Stromal cell of bone marrow (primary cell): ENCODE results near the gene COA5.

Source experiments
- DNase-seq: peaks from one replicate; pipeline ENCODE4 v3.0.0-alpha.2; 2012; ENCODE audit warnings: low read depth

Gene COA5

GRCh38 chr2:98608116-98608961 lies at the start of gene COA5, which contains the start of gene UNC50:
TSS of gene COA5 (minus strand) at chr2:98608512. CDS start at chr2:98608405, 107 bp downstream.
TSS of gene UNC50 (plus strand) at chr2:98608589. CDS start at chr2:98609760, 1,171 bp downstream.
- peak; percentile 76 for DNase-seq

DNA sequence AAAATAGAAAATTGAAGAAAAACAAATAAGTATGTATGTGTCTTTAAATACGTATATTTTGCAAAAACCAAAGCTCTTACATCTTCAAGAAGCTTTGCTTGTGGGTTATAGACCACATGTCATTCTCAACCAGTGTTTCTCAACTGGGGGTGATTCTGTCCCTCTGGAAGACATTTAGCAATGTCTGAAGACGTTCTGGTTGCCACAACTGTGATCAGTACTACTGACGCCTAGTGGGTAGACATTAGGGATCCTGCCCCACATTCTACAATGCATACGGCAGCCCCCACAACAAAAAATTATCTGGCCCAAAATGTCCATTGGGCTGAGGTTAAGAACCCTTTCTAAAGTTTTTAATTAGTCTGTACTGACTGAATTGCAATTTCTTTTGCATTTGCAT lies 48.5 kb upstream of the COA5 start:
- DNase-seq, result no peak

GRCh38 chr2:98654699-98655495 lies 46.6 kb upstream of the COA5 start:
- no peak for DNase-seq

DNA sequence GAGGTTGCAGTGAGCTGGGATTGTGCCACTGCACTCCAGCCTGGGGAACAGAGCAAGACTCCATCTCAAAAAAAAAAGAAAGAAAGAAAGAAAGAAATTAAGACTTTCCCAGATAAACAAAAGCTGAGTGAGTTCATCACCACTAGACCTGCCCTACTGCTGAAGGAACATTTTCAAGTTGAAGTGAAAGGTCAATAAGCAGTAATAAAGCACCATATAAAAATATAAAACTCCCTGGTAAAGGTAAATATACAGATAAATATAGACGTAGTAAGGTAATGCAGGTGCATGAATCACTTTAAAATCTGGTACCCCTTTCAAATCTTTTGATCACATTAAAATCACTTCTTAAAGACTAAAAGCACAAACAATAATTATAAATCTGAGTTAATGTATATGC lies 42.7 kb upstream of the COA5 start:
- DNase-seq, result no peak

DNA sequence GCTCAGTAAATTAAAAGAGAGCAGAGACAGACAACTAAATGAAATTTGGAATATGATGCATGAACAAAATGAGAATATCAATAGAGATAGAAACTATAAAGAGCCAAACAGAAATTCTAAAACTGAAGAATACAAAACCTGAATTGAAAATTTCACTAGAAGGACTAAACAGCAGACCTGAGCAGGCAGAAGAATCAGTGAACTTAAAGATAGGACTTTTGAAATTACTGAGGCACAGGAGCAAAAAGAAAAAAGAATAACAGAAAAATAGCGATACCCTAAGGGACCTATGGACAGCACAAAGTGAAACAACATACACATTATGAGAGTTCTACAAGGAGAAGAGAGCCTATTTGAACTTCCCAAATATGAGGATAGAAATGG lies 41.7 kb upstream of the COA5 start:
- no peak for DNase-seq

- peak; percentile 55 for DNase-seq
Measured at GRCh38 chr2:98649135-98649991, 41.1 kb upstream of the COA5 start.

DNA sequence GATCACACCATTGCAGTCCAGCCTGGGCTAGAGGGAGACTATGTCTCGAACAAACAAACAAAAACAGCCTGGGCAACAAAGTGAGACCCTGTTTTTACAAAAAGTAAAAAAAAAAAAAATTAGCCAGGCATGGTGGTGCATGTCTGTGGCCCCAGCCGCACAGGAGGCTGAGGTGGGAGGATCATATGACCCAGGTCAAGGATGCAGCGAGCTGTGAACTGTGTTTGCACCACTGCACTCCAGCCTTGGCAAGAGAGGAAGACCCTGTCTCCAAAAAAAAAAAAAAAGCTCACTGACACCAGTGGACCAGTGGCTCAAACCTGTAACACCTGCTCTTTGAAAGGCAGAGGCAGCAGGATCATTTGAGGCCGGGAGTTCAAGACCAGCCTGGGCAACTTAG lies 40.1 kb upstream of the COA5 start:
- no peak for DNase-seq

DNA sequence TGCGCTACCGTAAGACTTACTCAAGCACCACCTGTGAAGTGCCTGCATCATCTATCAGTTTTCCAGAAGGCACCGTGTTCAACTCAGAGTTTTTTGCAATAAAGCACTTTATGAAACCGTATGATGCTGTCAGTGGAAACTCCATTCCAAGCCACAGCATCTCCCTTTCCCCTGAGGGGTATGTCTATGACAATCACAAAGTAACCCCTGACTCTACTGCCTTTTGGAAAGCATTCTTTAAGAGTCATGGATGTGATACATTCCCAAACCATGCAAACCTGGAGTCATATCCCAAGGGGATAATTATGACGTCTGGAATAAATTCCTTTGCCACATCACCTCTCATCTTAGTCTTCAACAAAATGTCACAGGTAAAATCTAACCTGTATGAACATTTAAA lies 39.3 kb upstream of the COA5 start:
- DNase-seq, result no peak

- DNase-seq, result no peak
Measured at GRCh38 chr2:98643496-98644100, 35.3 kb upstream of the COA5 start.

- no peak for DNase-seq
Measured at GRCh38 chr2:98637401-98638147, 29.3 kb upstream of the COA5 start.

- no peak for DNase-seq
Measured at GRCh38 chr2:98634406-98635092, 26.2 kb upstream of the COA5 start.

DNA sequence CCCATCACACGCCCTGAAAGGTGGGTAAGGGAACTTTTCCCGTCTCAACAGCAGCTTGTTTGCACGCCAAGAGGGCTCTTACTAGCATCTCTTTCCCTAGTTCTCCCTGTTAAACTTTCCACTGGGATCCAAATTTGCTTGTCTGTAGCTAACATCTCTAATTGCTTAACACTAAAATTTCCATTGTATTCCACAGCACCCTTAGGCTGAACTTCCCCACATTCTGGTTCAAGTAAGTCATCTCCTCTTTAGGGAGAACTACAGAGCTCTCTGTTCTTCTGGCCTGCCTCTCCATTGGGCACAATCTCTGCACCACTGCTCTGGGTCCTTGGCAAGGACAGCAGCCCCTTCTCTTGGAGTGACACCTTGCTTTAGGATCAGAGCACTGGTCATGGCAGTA lies 24.0 kb upstream of the COA5 start:
- no peak for DNase-seq

- DNase-seq, result peak; percentile 10
Measured at GRCh38 chr2:98623657-98624056, 15.3 kb upstream of the COA5 start.

GRCh38 chr2:98617149-98617548 lies 8.8 kb upstream of the COA5 start:
- DNase-seq, result no peak

DNA sequence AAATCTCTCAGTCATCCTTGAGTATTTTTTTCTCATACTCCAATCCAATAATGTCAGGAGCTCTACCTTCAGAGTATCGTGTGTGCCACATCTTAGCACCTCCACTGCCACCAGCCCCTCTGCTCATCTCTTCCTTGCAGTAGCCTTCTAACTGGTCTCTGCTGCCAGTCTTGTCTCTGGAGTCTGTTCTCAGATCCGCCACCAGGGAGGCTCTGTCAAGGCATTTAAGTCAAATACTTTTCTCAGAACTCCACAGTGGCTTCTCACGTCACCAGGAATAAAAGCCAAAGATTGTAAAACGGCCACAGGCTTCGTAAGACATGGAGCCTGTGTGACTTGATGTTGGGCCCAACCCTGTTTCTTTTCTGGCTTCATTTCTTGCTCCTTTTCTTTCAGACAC lies 7.2 kb upstream of the COA5 start:
- DNase-seq, result no peak

GRCh38 chr2:98614024-98614739 lies 5.9 kb upstream of the COA5 start:
- DNase-seq, result no peak

GRCh38 chr2:98608962-98609604 lies 771 bp upstream of the COA5 start:
- peak; percentile 49 for DNase-seq

GRCh38 chr2:98607741-98608115 lies 584 bp downstream of the COA5 start:
- DNase-seq, result peak; percentile 3

- DNase-seq, result no peak
Measured at GRCh38 chr2:98607104-98607503, 1.2 kb downstream of the COA5 start.
